GM19438 (cell line): Measurements from ENCODE around the gene CPLX3.
"Not testable (repeated sequence)": the region's sequence is repeated elsewhere in the genome, so short reads cannot be mapped to it uniquely, and the experiment has no call there.

Experiments
- ATAC-seq: cut with Tn5 transposase; IDR thresholded peaks from one replicate; pipeline ENCODE4 v1.9.1; 2021; ENCODE audit warnings: low read depth; ENCODE audit not compliant: unreplicated experiment

CPLX3 gene

DNA sequence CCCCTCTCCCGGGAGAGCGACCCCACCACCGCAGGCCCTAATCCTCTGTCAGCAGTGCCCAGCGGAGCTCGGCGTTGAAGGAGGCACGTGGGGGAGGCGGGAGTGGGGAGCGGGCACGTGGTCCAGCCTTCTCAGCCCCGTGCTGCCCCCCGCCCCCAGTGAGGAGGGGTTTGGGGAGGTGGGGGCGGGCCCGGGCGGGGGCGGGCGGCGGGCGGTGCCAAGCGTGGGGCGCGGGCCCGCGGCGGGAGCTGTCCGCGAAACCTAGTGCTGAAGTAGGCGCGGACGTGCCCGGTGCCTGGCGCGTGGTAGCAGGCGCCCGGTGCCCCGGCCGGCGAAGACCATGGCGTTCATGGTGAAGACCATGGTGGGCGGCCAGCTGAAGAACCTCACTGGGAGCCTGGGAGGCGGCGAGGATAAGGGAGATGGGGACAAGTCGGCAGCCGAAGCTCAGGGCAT lies at the start of gene CPLX3:
CPLX3 (plus strand) TSS at position 264 of the 456 bp plus-strand sequence; CDS start at position 341, 77 bp downstream.
- no peak for ATAC-seq

DNA sequence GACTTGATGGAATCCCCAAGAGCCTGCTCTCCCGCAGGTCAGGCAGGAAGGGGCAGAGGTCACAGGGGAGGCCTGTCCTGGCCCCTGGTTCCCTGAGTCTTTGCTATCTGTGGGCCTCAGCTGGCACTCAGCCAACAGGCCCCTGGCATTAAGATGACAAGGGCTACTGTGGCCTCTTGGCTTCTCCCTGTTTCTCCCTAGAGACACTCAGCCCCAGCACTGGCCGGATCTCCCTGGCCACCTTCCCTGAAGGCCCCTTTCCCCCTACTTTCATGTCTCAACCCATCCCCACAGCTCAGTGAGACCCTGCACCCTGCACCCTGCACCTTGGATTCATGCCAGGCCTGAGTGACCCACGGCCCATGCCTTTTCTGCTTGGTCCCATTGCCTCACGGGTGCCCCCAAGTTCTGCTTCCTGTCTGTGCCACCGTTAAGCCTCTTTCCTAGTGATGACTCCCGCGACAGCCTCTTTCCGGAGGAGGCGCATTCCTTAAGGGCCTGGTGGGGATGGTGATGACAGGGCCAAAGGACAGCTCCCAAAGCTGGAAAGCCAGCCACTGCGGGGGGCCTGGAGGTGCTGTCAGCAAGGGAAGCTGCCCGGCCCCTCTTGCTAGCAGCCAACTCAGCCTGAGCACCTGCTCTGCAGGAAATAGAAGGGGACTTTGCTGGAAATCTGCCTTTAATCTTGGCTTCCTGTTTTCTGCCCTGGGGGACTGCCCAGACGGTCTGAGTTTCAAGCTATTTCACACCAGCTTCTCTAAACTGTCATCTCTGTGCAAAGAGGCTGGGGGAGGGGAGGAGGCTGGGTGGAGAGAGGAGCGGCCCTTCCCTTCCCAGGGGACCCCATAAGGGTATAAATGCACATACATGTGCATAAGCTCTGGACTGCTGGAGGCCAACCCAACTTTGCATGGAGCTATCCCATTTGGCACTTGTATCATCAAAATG lies 49.3 kb upstream of the CPLX3 start:
- ATAC-seq: no peak

DNA sequence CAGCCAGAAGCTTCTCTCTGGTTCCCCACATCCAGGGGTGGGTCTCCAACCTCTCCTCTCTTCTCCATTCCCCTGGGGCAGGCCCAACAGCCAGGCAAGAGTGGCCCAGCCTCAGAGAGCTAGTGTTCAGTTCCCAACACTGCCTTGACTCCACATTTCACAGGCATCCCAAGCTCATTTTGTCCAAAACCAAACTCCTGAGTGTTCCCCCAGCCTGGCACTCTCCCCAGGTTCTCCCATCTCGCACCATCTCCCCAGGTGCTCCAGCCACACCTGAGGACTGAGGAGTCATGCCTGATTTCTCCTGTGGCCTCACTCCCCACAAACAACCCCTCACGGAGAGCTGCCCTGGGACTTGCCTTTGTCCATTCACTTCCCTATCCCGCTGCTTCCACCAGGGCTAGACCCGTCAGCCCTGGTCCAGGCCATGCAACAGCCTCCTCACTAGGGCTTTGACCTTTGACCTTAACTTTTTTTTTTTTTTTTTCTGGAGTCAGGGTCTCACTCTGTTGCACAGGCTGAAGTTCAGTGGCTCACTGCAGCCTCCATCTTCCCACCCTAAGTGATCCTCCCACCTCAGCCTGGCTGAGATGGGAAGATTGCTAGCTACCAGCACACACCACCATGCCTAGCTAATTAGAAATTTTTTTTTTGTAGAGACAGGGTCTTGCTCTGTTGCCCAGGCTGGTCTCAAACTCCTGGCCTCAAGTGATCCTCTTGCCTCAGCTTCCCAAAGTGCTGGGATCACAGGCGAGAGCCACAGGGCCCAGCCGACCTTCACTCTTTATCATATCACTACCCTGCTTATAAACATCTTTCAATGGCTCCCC lies 48.4 kb upstream of the CPLX3 start:
- no peak for ATAC-seq

DNA sequence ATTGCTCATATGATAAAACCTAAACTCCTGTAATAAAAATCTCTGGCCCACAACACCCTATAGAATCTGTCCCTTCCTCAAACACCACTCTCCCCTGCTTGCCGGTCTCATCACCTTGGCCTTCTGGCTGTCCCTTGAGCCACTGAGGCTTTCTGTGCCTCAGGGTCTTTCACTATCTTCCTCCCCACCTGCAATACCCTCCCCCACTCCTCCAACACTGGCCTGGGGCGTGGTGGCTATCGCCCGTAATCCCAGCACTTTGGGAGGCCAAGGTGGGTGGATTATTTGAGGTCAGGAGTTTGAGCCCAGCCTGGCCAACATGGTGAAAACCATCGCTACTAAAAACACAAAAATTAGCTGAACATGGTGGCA lies 47.8 kb upstream of the CPLX3 start:
- ATAC-seq: no peak

GRCh38 chr15:74779162-74779648 lies 47.2 kb upstream of the CPLX3 start:
- no peak for ATAC-seq

- no peak for ATAC-seq
Observed at GRCh38 chr15:74780523-74781430, 45.6 kb upstream of the CPLX3 start.

- no peak for ATAC-seq
Observed at GRCh38 chr15:74781431-74782258, 44.8 kb upstream of the CPLX3 start, which contains the start of gene CSK. TSS of gene CSK (plus strand) at chr15:74782080. CDS start at chr15:74798298, 16,218 bp downstream.

- ATAC-seq: no peak
Observed at GRCh38 chr15:74782259-74783071, 44.0 kb upstream of the CPLX3 start.

GRCh38 chr15:74783072-74783807 lies 43.2 kb upstream of the CPLX3 start:
- no peak for ATAC-seq

- ATAC-seq: no peak
Observed at GRCh38 chr15:74783808-74784175, 42.6 kb upstream of the CPLX3 start.

- no peak for ATAC-seq
Observed at GRCh38 chr15:74784426-74785193, 41.8 kb upstream of the CPLX3 start.

GRCh38 chr15:74785194-74786032 lies 41.0 kb upstream of the CPLX3 start:
- ATAC-seq: no peak

GRCh38 chr15:74786081-74786480 lies 40.3 kb upstream of the CPLX3 start:
- ATAC-seq: not testable (repeated sequence)

- ATAC-seq: no peak
Observed at GRCh38 chr15:74786551-74787165, 39.8 kb upstream of the CPLX3 start.

- ATAC-seq: peak; percentile 33
Observed at GRCh38 chr15:74787251-74788041, 39.0 kb upstream of the CPLX3 start.
